Left colon (tissue), 2 donors: ENCODE measurements around the gene CHST1. TPM values are rescaled to one million over a fixed set of nuclear protein-coding genes. Genes with fewer than 3 reads are reported as not detected.
A peak's percentile ranks its signal among the peaks of the same experiment; 100 is the strongest.

Source experiments
- ATAC-seq: fragments of 200-7000 bp; cut with Tn5 transposase; one replicate; pipeline ENCODE4 v1.9.1; 2020; ENCODE audit warnings: mild to moderate bottlenecking, moderate library complexity
- DNase-seq, 2 donors: peaks; one replicate each; pipeline ENCODE4 v3.0.0-alpha.2; 2020
- intact Hi-C, 2 donors: fragments of 100-400 bp; cut with DNase I in 1 of 2; cut with micrococcal nuclease in 1 of 2; formaldehyde crosslinking; loops; one replicate each; pipeline versions ENCODE4 v1.11.2 to v1.14.0; 2022; cut with DNase I, micrococcal nuclease
- total RNA-seq, 2 donors: library from RNA; stranded (reverse); fragmentation: NEBNext Ultra II Directional; extraction: Animal tissue kit (Norgen Biotek cat#: 25700); gene quantifications; one replicate each; pipeline ENCODE4 v1.2.1, GENCODE V29; 2021
- donor health status: DM: no; HTN: no; CAD: no.
- donor health status: DM: yes; HTN: yes; CAD: no.

Gene CHST1
- total RNA-seq, 2 donors from 2014 or later = 0.40 to 1.4 TPM

- ATAC-seq (no peak), DNase-seq (no peak)
- intact Hi-C loops = no loop called here
Observed at GRCh38 chr11:45621588-45621987, 43.8 kb downstream of the CHST1 start.

- ATAC-seq = no peak
- intact Hi-C loops = no loop called here
- DNase-seq = no peak
Observed at GRCh38 chr11:45620243-45620642, 45.2 kb downstream of the CHST1 start.

DNA sequence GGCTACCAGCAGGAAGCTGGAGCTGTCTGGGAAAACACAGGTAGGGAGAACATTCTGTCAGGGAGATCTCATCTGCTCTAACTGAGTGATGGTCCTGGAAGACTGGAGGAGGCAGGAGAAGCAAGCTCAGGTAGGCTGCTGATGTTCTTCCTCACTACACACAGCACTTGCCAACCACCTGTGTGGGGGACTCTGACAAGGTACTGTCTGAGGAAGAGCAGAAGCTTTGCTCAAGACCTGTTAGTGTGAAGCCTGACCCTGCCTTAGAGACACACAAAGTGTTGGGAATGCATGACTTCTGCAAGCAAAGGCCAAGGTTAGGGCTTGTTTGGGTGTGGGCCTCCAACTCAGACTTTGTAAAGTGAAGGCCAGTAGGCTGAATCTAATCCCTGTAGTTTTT is 46.5 kb downstream of the CHST1 start:
- ATAC-seq = no peak
- no peak for DNase-seq
- intact Hi-C loops = no loop called here

DNA sequence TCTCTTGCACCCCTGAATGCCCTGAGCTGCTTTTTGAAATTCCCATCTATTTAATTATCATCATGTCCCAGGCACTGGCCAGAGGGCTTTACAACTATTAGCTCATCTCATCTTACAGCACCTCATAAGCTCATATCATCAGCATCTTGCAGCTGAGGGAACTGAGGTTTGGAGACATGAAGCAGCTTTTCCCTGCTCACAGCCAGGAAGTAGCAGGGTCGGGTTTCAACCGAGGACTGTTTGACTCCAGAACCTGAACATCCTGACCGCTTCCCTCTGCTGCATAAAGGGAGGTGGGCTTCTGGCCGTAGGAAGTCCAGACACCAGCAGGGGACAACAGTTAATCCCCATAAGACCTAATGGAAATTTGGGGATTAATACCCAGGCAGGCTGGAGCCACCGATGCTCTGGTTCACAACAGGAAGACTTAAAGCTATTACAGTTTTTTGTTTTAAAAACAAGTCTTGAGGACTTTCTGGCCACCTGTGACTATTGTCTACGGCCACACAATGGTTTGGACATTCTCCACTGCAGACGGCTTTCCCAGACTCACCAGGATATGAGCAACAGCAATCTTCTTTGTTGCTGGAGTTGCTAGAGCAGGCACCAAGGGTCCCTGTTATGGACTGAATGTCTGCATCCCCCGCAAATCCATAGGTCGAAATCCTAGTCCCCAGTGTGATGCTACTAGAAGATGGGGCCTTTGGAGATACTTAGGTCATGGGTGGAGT is 47.4 kb downstream of the CHST1 start:
- intact Hi-C loops = no loop called here

DNA sequence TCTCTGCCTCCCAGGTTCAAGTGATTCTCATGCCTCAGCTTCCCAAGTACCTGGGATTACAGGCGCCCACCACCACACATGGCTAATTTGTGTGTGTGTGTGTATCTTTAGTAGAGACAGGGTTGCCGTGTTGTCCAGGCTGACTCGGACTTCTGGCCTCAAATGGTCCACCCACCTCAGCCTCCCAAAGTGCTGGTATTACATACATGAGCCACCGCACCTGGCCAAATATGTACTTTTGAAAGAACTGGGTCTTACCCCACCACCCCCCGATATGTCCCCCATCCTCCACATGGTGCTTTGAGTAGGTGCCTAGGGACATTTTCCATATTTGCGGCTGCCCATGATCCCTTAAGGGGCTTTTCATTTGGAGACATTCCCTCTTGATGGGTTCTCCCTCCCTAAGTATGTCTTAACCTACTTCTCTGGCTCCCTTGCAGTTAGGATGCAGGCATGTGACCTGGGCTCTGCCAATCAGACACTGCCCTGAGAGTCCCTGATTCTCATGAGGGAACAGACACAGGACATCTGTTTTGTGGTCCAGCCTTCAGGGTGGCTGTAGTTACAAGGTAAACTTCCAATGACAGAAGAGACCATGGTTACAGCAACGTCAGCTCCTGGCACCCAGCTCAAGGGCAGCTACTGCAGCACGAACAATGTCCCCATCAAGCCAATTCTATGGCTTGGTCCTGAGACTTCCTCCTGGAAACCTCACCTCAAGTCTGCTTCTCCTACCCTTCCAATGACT is 48.4 kb downstream of the CHST1 start:
- DNase-seq = no peak
- no peak for ATAC-seq
- intact Hi-C loops = no loop called here

More for the DNA sequence above, 47.4 kb downstream of the CHST1 start:
- ATAC-seq (no peak), DNase-seq (no peak)

- ATAC-seq (no peak), DNase-seq (no peak)
- intact Hi-C loops = no loop called here
Observed at GRCh38 chr11:45615182-45615792, 50.1 kb downstream of the CHST1 start.

DNA sequence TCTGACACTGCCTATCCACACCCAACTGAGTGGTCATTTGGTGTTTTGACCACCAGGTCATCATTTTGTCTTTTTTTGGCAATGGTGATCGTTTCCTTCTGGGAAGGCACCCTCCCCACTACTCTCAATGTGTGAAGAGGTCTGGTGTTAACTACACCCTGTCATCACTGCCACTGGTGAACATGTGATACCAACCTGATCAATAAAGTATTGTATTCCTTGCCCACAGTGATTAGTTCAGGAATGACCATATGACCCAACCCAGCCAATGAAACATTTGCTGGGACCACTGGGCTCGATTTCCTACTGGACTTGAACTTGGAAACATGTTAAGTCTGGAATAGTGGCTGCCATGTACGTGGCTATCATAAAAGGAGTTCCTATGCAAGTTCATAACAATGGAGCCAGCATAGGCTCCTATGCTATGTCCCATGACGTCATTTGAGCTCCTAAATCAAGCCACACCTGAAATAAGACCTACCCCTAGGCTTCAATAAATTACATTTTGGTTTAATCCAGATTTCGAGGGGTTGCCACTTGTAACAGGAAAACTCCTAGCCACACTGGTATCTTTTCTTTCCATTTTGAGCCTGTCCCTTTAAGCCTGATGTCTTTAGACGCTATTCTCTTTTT is 51.1 kb downstream of the CHST1 start:
- DNase-seq = no peak
- intact Hi-C loops = no loop called here
- ATAC-seq = no peak

DNA sequence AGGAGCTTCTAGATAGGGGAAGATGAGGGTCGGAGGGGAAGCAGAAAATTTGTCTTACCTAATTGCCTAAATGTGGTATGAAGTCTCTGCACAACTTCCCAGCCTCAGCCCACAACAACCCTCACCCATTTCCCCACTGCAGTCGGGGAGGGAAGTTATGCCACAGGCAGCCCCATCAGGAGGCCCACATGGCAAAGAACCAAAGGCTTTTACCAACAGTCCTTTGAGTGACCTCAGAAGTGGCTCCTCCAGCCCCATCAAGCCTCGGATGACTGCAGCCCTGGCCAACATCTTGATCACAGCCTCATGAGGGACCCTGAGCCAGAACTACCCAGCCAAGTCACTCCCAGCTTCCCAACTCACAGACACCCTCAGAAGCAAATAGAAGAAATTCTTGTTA is 54.8 kb downstream of the CHST1 start:
- DNase-seq (no peak), ATAC-seq (no peak)
- intact Hi-C loops = no loop called here

GRCh38 chr11:45609902-45610301 is 55.5 kb downstream of the CHST1 start:
- intact Hi-C loops = no loop called here
- no peak for ATAC-seq
- no peak for DNase-seq

GRCh38 chr11:45609337-45609736 is 56.1 kb downstream of the CHST1 start:
- no peak for ATAC-seq

GRCh38 chr11:45607995-45608394 is 57.4 kb downstream of the CHST1 start:
- DNase-seq (peak in 1 of 2 donors; percentile 17), ATAC-seq (no peak)
- intact Hi-C loops = no loop called here

More at GRCh38 chr11:45609337-45609736, 56.1 kb downstream of the CHST1 start:
- intact Hi-C loops = no loop called here
- no peak for DNase-seq

GRCh38 chr11:45606514-45607281 is 58.7 kb downstream of the CHST1 start:
- ATAC-seq = no peak
- no peak for DNase-seq
- intact Hi-C loops = no loop called here

DNA sequence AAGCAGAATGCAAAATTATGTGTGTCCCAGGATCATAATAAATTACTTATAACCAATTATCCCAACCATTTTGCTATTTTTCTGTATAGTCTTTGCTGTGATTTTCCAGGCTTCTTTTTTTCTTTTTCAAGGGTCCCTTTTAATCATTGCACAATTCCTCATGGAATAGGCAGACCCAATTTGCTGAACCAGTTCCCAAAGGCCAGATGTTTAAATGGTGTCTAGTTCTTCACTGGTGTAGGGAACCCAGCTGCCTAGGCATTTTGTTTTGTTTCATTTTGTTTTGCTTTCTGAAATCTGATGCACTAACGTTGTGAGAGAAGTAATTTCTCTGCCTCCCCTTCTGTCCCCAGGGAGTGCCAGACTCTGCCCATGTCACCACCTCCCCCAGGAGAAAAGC is 60.4 kb downstream of the CHST1 start:
- intact Hi-C loops = no loop called here
- no peak for DNase-seq
- no peak for ATAC-seq

DNA sequence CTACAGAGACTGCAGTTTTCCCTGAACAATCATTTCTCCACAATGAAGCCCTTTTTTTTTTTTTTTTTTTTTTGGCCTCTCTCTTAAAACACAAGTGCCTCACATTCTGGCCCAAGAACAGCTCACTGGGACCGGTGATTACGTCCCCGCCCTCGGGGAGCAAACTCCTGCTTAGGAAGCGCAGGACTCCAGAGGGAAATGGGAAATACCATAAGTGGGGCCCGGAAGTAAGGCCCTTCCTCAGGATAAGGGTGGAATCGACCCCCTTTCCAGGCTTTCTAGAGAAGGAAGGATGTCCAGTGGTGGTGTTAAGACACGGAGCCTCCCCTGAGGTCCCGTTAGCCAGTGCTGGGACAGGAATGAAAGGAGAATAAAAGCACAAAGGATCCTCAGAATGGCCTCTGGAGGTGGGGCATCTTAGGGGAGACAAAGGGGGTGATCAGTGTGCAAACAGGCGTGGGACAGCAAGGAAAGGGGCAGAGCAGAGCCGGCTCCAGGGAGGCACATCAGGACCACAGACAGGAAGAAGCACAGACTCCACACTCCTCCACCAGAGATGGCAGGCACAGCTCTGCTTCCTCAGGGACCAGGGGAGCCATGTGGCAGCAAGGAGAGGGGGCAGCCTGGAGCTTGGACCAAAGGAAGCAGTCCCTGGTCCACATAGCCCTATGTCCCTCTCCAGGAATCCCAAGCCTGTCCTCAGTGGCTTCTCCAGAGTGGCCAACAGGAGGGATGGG is 61.3 kb downstream of the CHST1 start:
- ATAC-seq (no peak), DNase-seq (no peak)
- intact Hi-C loops = no loop called here

DNA sequence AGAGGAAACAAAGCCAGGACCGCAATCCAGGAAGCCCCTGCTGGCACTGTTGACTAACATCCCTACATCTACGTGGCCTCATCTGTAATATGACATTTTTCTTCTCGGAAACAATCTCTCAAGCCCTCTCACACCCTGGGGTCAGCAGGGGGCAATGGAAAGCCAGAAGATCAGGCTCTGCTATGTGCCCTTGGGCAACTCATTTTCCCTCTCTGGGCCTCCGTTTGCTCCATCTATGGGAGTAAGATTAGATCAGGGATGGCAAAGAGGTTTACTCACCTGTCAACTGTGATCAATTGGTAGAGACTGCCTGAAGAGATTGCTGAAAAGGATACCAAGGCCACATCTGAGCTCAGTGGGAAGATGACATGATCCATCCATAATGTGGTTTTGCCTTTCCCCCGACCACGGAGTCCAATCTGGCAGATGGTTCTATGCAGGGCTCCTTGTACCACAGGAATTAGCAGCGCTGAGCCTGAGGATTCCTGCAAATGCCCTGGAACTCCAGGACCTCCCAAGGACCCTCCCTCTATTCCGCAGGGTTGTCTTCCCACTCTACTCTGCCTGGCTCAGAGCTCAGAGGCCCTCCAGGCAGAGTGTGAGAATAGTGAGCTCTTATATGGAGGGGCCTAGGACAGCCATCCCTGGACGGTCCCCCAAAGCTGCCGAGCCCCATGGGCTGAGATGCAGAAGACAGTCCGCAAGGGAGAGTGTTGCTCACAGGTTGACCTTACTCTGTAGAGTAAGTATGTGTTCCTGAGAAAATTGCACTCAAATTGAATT is 66.1 kb downstream of the CHST1 start:
- intact Hi-C loops = no loop called here
- DNase-seq (no peak), ATAC-seq (no peak)
